ENCODE data around the gene ALK.

GRCh38 chr2:29816651-29817050, 104.7 kb downstream of the ALK start:
- TF ChIP-seq POLR2AphosphoS5 (IDR thresholded peaks at IDR 0.05; ENCODE audit: low read depth, low read length) (no peak), REST (IDR thresholded peaks at IDR 0.05; ENCODE audit: insufficient read depth in 1 of 2, low read depth in 2 of 2, low read length in 2 of 2) (no peak), SIN3A (IDR thresholded peaks at IDR 0.05; ENCODE audit: borderline replicate concordance, insufficient read depth, low read length) (no peak), TAF1 (IDR thresholded peaks at IDR 0.05; ENCODE audit: borderline replicate concordance, insufficient read depth, low read length) (no peak), FOXP2 (optimal IDR thresholded peaks at IDR 0.05; ENCODE audit: borderline replicate concordance, extremely low read depth, extremely low read length, insufficient read depth) (no peak)
